Liver (tissue), 3 donors: ENCODE measurements around the gene MPRIP.

Source experiments
- FOXA1 ChIP-seq: IDR thresholded peaks from 2 replicates; pipeline ENCODE4 v1.6.1; 2016; ENCODE audit warnings: antibody characterized with exemption
- JUND ChIP-seq, 2 donors: IDR thresholded peaks; 2 replicates each; pipeline ENCODE4 v1.6.1; 2016; ENCODE audit warnings: antibody characterized with exemption in 2 of 2
- MAX ChIP-seq: IDR thresholded peaks from 2 replicates; pipeline ENCODE4 v1.6.1; 2016; ENCODE audit warnings: antibody characterized with exemption
- TAF1 ChIP-seq: conservative IDR thresholded peaks from 2 replicates; pipeline ENCODE4 v1.6.1; 2016; ENCODE audit warnings: antibody characterized with exemption, mild to moderate bottlenecking
- TF ChIP-seq, protein P1 (sequence below): IDR thresholded peaks from 2 replicates; pipeline ENCODE4 v1.6.1; 2016; ENCODE audit warnings: antibody characterized with exemption
- TF ChIP-seq, protein P2 (sequence below): fragments of 150-350 bp; IDR thresholded peaks from 2 replicates; pipeline ENCODE4 v1.5.1; 2017; ENCODE audit warnings: improper control_type of control experiment, low read depth, low read length; ENCODE audit not compliant: missing input control
- donor health status: healthy.
- donor health status: healthy.

- TF ChIP-seq FOXA1 (no peak), JUND (IDR thresholded peaks at IDR 0.05) (no peak), TAF1 (no peak), MAX (no peak)
- TF ChIP-seq, protein P1, sequence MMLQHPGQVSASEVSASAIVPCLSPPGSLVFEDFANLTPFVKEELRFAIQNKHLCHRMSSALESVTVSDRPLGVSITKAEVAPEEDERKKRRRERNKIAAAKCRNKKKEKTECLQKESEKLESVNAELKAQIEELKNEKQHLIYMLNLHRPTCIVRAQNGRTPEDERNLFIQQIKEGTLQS: no peak
- TF ChIP-seq, protein P2, sequence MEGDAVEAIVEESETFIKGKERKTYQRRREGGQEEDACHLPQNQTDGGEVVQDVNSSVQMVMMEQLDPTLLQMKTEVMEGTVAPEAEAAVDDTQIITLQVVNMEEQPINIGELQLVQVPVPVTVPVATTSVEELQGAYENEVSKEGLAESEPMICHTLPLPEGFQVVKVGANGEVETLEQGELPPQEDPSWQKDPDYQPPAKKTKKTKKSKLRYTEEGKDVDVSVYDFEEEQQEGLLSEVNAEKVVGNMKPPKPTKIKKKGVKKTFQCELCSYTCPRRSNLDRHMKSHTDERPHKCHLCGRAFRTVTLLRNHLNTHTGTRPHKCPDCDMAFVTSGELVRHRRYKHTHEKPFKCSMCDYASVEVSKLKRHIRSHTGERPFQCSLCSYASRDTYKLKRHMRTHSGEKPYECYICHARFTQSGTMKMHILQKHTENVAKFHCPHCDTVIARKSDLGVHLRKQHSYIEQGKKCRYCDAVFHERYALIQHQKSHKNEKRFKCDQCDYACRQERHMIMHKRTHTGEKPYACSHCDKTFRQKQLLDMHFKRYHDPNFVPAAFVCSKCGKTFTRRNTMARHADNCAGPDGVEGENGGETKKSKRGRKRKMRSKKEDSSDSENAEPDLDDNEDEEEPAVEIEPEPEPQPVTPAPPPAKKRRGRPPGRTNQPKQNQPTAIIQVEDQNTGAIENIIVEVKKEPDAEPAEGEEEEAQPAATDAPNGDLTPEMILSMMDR: no peak
These were observed 181.5 kb downstream of the MPRIP start for GRCh38 chr17:17223736-17224135.
